ENCODE measurements around the gene GPR141.
"Not testable (repeated sequence)": the region's sequence is repeated elsewhere in the genome, so short reads cannot be mapped to it uniquely, and the experiment has no call there.

GPR141 gene

DNA sequence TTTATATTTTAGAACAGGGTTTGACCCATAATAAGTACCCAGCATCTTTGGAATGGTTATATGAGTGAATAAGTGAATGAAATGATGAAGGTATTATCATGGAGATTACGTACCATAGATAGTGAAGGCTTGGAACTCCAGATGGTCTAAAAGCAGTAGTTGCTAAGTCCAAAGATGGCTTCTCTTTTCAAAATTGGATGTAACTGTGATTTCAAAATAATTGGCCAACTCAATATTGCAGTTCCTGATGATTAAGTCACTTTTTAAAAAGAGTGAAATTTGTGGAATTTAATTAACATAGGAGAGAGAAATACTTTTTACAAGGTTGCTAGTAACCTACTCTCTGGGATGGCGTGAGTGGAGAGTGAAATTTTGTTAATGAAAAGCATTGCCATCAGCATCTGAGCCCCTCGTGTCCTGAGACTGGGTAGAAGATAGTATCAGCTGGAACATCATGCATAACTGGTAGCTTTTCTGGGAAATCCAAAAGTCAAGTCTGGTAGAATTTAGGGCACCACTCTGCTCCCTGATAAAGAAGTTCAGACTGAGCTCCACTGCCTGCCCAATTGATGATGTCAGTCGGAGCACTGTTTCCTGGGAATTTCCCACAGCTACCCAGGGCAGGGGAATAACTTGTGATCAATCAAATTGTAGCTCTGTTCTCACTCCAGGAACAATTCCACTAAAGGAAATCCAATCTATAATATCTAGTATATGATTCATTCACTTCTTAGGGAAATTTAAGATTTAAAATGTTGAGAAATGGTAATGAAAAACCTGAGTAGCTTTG lies 3.2 kb downstream of the GPR141 start:
- no peak for DNase-seq (ENCODE audit: low read depth)

DNA sequence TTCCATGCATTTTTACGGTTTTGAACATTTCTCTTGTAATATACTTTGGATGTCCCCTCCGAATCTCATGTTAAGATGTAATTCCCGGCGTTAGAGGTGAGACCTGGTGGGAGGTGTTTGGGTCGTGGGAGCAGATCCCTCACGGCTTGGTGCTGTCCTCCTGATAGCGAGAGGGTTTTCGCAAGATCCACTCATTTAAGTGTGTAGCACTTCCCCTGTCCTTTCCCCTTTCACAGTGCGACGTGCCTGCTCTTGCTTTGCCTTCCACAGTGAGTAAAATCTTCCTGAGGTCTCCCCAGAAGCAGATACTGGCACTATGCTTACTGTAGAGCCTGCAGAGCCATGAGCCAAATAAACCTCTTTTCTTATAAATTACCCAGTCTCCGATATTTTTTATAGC lies 6.6 kb downstream of the GPR141 start:
- DNase-seq (ENCODE audit: low read depth) = no peak

DNA sequence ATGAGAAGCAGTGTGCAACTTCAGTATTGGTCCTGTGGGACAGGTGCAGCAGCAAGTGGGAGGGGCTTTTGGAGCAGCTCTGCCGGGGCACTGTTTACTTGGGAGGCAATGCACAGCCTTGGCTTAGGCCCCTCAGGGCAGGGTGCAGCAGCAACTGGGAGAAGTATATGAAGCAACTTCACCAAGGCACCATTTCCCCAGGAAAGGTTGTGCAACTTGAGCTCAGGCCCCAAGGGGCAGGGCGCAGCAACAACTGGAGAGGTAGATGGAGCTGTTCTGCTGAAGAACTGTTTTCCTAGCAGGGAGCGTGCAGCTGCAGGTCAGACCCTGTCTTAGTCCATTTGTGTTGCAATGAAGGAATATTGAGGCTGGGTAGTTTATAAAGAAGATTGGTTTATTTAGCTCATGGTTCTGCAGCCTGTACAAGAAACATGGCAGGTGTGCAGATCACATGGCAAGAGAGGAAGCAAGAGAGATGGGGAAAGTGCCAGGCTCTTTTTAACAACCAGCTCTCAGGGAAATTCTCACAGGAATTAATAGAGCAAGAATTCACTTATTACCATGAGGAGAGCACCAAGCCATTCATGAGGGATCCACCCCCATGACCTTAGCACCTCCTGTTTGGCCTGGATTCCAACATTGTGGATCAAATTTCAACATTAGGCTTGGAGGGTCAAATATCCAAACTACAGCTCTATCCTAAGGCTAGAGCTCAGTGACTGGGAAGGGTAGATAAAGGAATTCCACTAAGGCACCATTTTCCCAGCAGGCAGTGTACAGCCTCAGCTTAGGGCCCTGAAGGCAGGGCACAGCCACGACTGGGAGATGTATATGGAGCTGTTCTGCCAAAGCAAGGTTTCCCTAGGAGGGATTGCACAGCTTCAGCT lies 10.9 kb downstream of the GPR141 start:
- DNase-seq (ENCODE audit: low read depth) = no peak

DNA sequence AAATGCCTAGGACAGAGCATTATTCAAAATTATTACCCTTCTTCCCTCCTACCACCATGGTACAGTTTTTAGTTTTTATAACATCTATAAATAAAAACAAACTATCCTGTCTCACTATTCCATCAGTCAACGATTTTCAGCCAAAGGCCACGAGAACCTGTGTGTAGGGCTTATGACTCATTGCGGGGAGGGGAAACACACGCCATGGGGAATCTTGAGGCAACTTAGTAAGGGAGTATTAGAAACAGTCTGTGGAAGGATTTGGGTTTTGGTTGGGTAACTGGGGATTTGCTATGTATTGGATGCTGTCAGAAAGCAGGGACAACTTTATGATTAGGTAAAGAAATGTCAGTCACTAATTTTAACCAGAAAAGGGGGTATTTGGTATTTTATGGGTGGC lies 14.7 kb downstream of the GPR141 start:
- DNase-seq (ENCODE audit: low read depth) = no peak

DNA sequence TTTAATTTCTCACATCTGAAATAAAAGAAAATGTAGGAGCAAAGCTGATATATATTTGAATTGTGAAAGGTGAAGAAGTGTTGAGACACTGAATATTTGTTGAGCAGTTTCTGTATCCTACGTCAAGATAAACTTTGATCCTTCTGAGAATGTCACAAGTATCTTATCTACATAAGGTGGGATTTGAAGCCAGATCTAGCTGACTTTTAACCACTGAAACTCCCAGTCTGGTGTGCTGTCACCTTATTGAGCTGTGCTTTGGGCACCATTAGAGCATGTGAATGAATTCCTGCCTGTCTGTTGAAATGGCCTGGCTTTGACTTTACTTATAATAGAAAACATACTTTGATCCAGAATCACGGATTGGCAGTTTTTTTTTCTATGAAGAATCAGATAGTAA lies 15.2 kb downstream of the GPR141 start:
- no peak for DNase-seq (ENCODE audit: low read depth)

DNA sequence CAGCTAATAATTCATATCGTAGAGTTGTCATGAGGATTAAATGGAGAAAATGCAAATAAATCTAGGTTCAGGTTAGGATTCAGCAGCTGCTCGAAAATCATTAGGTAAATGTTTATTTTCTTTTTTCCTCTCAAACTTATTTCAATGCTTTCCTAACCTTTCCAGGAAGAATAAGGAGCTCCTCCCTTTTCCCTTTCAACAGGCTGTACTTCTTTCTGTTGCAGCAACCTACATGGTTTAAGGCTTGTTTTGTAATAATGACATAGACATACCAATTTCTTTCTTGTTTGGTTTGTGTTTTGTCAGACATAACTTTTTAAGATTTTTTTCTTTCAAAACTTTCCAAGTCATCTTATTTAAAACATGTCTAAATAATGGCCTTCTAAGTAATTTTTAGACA lies 18.2 kb downstream of the GPR141 start:
- DNase-seq (ENCODE audit: low read depth) = no peak

DNA sequence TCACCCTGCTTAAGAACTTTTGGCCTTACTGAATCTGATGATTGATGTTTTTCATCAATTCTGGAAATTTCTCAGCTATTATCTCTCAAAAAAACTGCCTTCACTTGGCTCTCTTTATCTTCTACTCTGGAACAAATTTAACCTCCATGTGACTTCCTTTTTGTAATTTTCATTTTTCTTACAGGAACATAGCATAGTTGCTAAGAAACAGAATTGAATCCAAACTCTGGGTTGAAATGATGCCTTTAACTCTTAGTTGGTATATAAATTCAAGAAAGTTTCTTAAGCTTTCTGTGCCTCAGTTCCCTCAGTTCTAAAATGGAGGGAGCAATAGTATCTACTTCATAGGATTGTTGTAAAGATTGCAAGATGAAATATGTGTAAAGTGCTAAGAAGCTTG lies 19.8 kb downstream of the GPR141 start:
- DNase-seq (ENCODE audit: low read depth) = no peak

DNA sequence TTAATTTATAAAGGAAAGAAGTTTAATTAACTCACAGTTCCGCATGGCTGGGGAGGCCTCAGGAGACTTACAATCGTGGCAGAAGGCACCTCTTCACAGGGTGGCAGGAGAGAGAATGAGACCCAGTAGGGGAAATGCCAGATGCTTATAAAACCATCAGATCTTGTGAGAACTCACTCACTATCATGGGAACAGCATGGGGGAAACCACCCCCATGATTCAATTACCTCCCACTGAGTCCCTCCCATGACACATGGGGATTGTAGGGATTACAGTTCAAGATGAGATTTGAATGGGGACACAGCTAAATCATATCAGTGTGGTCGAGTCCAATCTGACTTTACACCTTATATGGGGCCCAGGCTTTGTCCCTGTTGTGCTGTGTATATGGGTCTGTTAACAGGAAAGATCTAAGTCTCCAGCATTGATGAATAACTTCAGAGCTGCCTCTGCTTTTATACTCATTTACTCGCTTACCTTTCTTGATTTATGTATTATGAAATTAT lies 20.8 kb downstream of the GPR141 start:
- DNase-seq (ENCODE audit: low read depth) = not testable (repeated sequence)

DNA sequence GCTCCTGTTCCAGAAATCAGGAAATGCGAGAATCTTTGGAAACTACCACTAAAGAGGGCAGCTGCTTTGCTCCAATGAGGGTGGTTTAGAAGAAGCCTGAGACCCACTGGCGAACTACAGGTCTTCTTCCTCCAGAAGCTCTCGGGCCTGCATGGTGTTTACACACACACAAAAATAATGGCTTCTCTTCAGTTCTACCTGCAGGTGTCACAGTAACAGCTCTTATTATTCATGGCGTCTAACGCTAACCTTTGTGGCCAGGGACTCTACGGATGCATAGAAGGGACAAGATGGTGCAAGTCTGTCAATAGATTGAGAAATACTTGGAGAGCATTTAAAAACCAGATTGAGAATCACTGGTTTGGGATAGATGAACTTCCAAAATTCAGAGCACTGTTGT lies 22.4 kb downstream of the GPR141 start:
- DNase-seq (ENCODE audit: low read depth) = no peak

DNA sequence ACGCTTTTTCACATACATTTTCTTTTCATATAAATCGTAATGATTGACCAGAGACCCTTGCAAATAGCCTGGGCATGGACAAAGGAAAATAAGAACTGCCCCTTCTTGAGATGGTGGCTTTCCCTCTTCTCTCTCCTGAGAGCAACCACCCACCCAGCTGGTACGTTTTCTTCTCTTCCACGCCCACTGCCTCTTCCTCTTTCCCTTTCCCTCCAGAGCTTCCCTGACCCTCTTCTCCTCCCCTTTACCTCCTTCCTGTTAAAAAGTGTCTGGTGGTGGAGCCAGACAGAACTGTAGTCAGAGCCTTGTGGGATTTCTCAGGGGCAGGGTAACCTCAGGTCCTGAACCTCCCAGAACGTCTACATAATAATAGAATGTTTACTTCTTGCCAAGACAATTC lies 23.2 kb downstream of the GPR141 start:
- no peak for DNase-seq (ENCODE audit: low read depth)

DNA sequence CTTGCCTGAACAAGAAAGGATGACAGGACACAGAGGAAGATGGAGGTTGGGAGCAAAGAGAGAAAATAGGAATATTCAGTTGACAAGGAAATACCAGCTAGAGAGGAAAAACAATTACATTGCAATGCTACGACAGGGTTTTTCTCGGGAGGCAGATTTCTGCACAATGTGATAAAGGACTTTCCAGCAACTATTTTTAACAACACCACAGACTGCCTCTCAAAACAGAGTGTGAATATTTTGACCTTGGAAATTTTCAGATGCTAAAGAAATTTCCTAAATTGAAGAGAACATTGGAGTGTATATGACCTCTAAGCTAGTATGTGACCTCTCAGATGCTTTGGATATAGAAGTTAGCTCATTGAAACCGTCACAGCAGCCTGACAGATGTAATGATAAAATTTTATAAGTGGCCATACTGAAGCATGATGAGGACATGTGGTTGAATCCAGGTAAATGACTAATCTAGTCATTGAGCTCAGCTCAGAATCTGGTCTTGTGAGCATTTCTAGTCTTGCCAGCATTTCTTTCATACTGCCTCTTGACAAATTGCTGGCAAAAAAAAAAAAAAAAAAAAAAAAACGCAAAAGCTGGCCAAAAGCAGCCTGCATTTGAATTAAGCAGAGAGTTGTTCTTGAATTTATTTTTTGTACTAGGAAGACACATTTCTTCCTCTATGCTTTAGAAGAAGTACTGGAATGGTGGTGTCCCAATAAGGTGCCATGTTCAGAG lies 24.4 kb downstream of the GPR141 start:
- DNase-seq (ENCODE audit: low read depth) = no peak

DNA sequence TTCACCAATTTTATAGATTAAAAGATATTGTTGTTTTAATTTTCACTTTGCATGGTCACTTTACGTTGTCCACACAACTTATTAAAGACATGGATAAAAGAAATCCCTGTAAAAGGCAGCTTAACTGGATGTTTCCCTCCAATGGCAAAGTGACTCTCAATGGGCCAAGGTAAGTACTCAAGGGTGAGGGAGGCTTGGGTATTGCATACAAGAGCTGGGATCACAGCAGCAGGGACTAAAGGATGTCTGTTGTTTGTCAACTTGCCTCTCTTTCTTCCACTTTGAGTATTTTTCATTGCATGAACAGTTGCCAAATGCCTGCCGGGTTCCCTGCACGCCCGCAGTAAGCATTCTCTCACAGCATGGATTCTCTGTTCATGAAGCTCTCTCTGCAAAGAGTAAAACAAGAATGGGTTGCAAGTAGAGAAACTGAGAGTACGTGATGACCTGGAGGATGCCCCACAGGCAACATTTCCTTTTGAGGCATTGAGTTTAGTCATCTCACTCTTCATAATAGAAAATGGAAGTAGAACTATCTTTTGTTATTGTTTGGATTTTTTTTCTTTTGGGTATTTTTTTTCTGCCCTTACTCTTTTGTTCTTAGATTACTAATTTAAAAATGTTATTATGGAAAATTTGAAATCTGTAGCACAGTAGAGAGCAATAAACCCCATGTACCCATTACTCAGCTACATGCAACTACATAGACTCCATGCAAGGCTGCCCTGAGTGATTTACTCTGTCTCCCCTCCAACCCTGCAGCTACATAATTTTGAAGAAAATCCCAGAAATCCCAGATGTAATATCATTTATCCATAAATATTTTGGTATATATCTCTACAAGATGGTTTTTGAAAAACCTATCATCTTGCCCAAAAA lies 26.3 kb downstream of the GPR141 start:
- no peak for DNase-seq (ENCODE audit: low read depth)

DNA sequence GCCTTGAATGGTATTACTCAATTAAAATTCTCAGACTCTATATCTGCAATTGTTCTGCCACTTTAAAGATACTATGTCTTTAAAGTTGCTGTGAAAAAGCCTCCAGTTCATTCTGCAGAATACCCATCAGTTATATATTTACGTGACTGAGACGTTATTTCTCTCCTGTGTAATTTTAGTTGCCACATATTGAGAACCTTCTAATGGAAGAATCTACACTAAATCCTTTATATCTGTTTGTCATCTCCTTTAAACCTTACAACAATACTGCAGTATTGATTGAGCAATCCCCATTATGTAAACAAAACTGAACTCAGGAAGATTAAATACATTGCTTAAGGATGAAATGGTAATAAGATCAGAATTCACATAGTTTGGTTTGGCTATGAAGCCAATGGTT lies 30.0 kb downstream of the GPR141 start:
- no peak for DNase-seq (ENCODE audit: low read depth)

DNA sequence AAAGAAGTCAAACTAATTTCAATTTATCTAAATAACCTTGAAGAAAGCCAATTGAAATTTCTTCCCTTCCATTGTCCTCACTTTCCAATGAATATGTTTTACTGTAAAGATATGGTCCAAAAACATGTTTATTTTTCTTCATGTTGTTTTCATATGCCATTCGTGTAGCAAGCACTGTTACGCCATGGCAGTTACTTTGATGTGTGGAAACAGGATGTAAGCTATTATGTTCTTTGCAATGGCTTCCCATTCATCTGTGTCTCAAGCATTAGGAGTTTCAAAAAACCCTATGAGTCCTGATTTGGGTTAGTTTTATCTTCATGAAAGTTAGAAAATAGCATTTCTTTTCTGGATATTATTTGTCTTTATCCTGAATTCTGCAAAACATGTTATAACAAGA lies 31.0 kb downstream of the GPR141 start:
- DNase-seq (ENCODE audit: low read depth) = no peak

DNA sequence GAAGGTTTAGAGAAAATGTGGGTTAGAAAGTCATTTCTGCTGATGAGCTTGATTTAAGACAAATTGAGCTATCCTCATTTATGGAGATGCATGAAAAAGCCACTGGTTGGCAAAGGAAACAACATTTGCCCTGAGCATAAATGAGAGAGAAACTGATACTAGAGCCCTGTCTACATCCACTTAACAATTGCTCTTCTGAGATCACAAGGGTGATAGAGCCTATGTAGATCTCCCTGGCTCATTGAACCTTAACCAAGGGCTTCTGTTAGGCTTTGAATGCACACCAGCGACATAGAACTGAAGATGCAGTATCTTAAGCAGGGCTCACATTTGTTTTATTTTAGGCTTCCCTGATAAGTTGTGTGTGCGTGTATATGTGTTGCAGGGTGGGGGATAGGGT lies 35.0 kb downstream of the GPR141 start:
- DNase-seq (ENCODE audit: low read depth) = no peak

DNA sequence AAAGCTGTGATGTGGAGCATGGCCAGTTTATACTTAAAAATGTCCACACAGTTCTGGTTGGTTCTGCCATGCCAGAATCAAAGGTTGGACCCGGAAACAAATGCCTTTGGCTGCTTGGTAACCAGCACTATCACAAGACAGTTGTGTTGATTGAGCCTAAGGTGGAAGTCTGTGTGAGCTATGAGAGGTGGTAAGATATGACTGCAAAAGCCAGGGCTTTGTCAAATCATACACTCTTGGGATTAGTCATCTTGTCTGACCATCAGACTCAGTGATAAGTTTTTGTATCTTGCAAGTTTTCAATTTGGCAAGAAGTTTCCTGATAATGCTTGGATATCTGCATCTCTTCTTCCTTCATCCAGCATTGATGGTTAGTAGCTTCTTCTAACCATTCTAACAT lies 35.5 kb downstream of the GPR141 start:
- DNase-seq (ENCODE audit: low read depth) = no peak

DNA sequence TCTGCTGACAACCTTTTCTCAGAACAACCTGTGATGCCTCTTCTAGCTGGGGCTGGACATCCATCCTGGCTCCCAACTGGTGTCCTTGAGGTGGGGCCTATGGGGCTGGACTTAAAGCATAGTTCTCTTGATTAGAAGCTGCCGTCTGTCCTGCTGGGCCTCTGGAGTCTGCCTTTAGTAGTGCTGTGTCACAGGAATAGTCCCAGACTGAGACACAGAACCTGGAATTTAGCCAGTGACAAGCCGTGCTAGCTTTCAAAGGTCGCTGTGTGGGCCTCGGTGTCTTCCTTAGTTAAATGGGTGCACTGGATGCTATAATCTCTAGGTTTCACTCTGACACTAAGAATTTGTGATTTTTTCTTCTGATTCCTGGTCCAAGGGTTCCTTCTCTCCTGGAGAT lies 41.2 kb downstream of the GPR141 start:
- DNase-seq (ENCODE audit: low read depth) = no peak

DNA sequence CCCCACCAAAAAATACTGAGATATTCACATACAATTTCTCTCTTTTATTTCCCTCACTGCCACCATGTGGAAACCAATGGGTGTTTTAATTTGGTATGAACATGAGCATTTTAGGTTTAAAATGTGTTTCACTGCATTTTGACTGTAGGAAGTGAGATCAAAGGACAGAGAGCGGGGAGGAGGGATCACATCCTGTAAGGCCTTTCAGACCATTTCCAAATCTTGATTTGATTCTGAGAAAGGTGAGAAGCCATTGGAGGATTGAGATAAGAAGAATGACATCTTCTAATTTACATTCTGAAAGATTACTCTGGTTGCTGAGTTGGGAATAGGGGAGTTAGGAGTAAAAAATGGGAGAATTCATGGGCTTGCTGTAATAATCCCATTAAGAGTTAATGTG lies 42.5 kb downstream of the GPR141 start:
- no peak for DNase-seq (ENCODE audit: low read depth)

DNA sequence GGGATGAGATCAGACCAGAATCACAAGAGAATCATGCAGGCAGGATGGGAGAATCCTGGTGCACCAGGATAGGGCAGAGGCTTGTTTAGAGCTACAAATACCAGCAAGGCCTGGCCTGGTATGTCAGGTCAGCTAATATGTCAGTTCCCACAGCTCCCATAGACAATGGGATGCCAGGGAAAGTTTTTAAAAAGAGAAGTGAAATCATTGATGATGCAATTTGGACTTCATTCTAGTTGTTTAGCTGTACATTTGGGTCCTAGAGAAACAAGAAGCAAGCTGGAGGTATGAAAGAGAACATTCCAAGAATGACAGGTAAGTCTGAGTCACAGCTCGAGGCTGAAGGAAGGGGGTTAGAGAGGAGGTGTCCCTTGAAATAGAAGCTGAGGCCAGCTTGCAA lies 45.2 kb downstream of the GPR141 start:
- no peak for DNase-seq (ENCODE audit: low read depth)

DNA sequence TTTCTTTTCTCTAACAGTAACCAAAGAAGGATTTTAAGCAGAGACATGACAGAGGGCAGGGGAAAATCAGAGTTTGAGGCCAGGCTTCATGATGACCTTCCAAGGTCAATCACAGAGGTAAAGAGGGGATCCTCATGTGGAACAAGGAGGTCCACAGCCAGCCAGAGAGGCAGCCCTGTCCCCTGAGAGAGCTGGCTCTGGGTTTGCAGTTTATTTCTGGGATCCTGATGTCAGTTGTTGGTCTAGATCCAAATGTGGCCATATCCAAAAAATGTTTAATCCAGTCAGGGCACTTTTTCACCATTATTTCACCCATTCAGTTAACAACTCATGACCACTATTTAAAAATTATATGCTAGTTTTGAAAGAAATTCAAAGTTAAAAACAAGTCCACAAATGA lies 45.6 kb downstream of the GPR141 start:
- no peak for DNase-seq (ENCODE audit: low read depth)

DNA sequence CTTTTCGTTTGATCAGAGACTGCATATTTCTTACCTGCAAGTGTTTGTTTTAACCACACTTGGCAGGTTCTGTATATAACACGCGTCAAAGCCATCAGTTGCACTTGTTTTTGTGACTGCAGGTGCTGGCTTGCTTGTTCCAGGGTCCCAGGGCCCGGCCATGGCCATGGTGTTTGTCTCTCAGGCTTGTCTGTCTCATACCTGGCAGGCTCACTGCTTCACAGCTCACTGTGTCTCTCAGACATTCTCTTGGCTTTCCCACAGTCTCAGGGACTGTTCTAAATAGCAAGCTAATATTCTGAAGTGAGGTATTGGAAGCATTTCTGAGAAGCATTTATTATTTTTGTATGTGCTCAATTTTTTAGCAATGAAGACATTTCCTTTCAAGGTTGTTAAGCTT lies 46.9 kb downstream of the GPR141 start:
- DNase-seq (ENCODE audit: low read depth) = no peak

DNA sequence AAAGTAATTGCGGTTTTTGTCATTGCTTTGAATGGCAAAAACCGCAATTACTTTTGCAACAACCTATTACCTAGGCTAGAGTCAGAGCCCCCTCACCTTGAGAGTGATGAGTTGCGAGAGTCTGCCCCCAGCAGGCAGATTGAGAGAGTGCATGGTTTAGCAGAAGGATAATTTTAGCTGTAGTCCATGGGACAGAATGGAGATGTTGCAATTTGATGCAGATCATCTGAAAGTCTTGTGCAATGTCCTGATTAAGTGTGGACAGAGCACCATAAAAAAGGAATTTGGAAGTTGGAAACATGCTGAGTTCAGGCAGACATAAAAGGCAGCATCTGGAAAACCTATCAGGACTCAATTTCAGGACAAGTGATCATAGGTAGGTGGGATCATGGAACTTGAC lies 48.7 kb downstream of the GPR141 start:
- peak; percentile 26 for DNase-seq (ENCODE audit: low read depth)
